Mononuclear cell (primary cell): ENCODE data around the gene TOP1. TPM values are rescaled to one million over a fixed set of nuclear protein-coding genes. Genes with fewer than 3 reads are reported as not detected.
"Not testable (repeated sequence)": the region's sequence is repeated elsewhere in the genome, so short reads cannot be mapped to it uniquely, and the experiment has no call there.

Experiments used
- H3K27me3 ChIP-seq: 2 replicates; pipeline ENCODE4 v1.6.0; 2011; ENCODE audit warnings: low read length, control low read depth; ENCODE audit not compliant: insufficient read depth
- H3K4me1 ChIP-seq: 2 replicates; pipeline ENCODE4 v1.5.1; 2011; ENCODE audit warnings: mild to moderate bottlenecking, low read length, control low read depth; ENCODE audit not compliant: insufficient read depth
- H3K4me3 ChIP-seq: 2 replicates; pipeline ENCODE4 v1.5.1; 2011; ENCODE audit warnings: mild to moderate bottlenecking, low read length, moderate library complexity
- H3K9me3 ChIP-seq: 2 replicates; pipeline ENCODE4 v1.5.1; 2011; ENCODE audit warnings: low read depth, mild to moderate bottlenecking, control low read depth, low read length
- total RNA-seq: library from RNA; depleted of rRNA; stranded (reverse); fragments of >200 nt; gene quantifications from one replicate; pipeline ENCODE4 v1.2.3, GENCODE V29; 2012

Gene TOP1
- total RNA-seq, 1 donor, result 26.2 TPM

- Histone ChIP-seq H3K4me3 (no peak overlapping the region), H3K4me1 (peaks cover 16% of the 10 kb centered on the region), H3K9me3 (no peaks in the 10 kb centered on the region), H3K27me3 (no peaks in the 10 kb centered on the region)
These were observed 31.5 kb upstream of the TOP1 start for GRCh38 chr20:40997116-40997515.

- H3K4me3 ChIP-seq, result no peak overlapping the region
- peaks cover 34% of the 10 kb centered on the region for H3K4me1 ChIP-seq
- no peaks in the 10 kb centered on the region for H3K9me3 ChIP-seq
- no peaks in the 10 kb centered on the region for H3K27me3 ChIP-seq
These were observed 28.8 kb upstream of the TOP1 start for GRCh38 chr20:40999841-41000240.

- no peak overlapping the region for H3K4me3 ChIP-seq
- H3K27me3 ChIP-seq, result no peaks in the 10 kb centered on the region
- no peaks in the 10 kb centered on the region for H3K9me3 ChIP-seq
- peaks cover 41% of the 10 kb centered on the region for H3K4me1 ChIP-seq
These were observed 28.0 kb upstream of the TOP1 start for GRCh38 chr20:41000628-41001027.

- Histone ChIP-seq H3K4me3 (no peak overlapping the region), H3K9me3 (no peaks in the 10 kb centered on the region), H3K4me1 (peaks cover 50% of the 10 kb centered on the region), H3K27me3 (no peaks in the 10 kb centered on the region)
These were observed 27.1 kb upstream of the TOP1 start for GRCh38 chr20:41001497-41001896.

GRCh38 chr20:41002842-41003142 lies 25.8 kb upstream of the TOP1 start:
- H3K4me3 ChIP-seq, result no peak overlapping the region
- no peaks in the 10 kb centered on the region for H3K27me3 ChIP-seq
- H3K4me1 ChIP-seq, result peaks cover 63% of the 10 kb centered on the region
- no peaks in the 10 kb centered on the region for H3K9me3 ChIP-seq

- Histone ChIP-seq H3K4me1 (peaks cover 69% of the 10 kb centered on the region), H3K9me3 (no peaks in the 10 kb centered on the region), H3K27me3 (no peaks in the 10 kb centered on the region), H3K4me3 (no peak overlapping the region)
These were observed 25.3 kb upstream of the TOP1 start for GRCh38 chr20:41003143-41003935.

- H3K9me3 ChIP-seq, H3K27me3 ChIP-seq, H3K4me3 ChIP-seq: not testable (repeated sequence)
- H3K4me1 ChIP-seq, result peaks cover 74% of the 10 kb centered on the region
These were observed 24.7 kb upstream of the TOP1 start for GRCh38 chr20:41003936-41004294.

GRCh38 chr20:41004531-41005360 lies 23.9 kb upstream of the TOP1 start:
- Histone ChIP-seq H3K9me3 (no peaks in the 10 kb centered on the region), H3K27me3 (no peaks in the 10 kb centered on the region), H3K4me1 (peaks cover 79% of the 10 kb centered on the region), H3K4me3 (no peak overlapping the region)

- Histone ChIP-seq H3K27me3 (no peaks in the 10 kb centered on the region), H3K9me3 (no peaks in the 10 kb centered on the region), H3K4me1 (peaks cover 81% of the 10 kb centered on the region), H3K4me3 (no peak overlapping the region)
These were observed 23.3 kb upstream of the TOP1 start for GRCh38 chr20:41005361-41005729.

- peaks cover 89% of the 10 kb centered on the region for H3K4me1 ChIP-seq
- H3K4me3 ChIP-seq, result no peak overlapping the region
- no peaks in the 10 kb centered on the region for H3K9me3 ChIP-seq
- no peaks in the 10 kb centered on the region for H3K27me3 ChIP-seq
These were observed 22.3 kb upstream of the TOP1 start for GRCh38 chr20:41006126-41006935.

GRCh38 chr20:41006936-41007474 lies 21.6 kb upstream of the TOP1 start:
- no peaks in the 10 kb centered on the region for H3K9me3 ChIP-seq
- H3K4me3 ChIP-seq, result no peak overlapping the region
- peaks cover 89% of the 10 kb centered on the region for H3K4me1 ChIP-seq
- H3K27me3 ChIP-seq, result no peaks in the 10 kb centered on the region

GRCh38 chr20:41007481-41007880 lies 21.1 kb upstream of the TOP1 start:
- Histone ChIP-seq H3K4me3 (no peak overlapping the region), H3K27me3 (no peaks in the 10 kb centered on the region), H3K9me3 (no peaks in the 10 kb centered on the region), H3K4me1 (peaks cover 89% of the 10 kb centered on the region)

- Histone ChIP-seq H3K9me3 (no peaks in the 10 kb centered on the region), H3K4me1 (peaks cover 77% of the 10 kb centered on the region), H3K27me3 (no peaks in the 10 kb centered on the region), H3K4me3 (no peak overlapping the region)
These were observed 18.7 kb upstream of the TOP1 start for GRCh38 chr20:41009946-41010345.

GRCh38 chr20:41011551-41012067 lies 17.0 kb upstream of the TOP1 start:
- H3K4me1 ChIP-seq, result peaks cover 60% of the 10 kb centered on the region
- no peak overlapping the region for H3K4me3 ChIP-seq
- no peaks in the 10 kb centered on the region for H3K27me3 ChIP-seq
- H3K9me3 ChIP-seq, result no peaks in the 10 kb centered on the region
